IPS DF 4.7 (cell line): Measurements from ENCODE around the gene QPCTL.
"Not testable (repeated sequence)": the region's sequence is repeated elsewhere in the genome, so short reads cannot be mapped to it uniquely, and the experiment has no call there.

Source experiments
- DNase-seq: peaks from one replicate; pipeline ENCODE4 v3.0.0-alpha.2; 2013; ENCODE audit warnings: low spot score; ENCODE audit errors: extremely low read depth

QPCTL gene

DNA sequence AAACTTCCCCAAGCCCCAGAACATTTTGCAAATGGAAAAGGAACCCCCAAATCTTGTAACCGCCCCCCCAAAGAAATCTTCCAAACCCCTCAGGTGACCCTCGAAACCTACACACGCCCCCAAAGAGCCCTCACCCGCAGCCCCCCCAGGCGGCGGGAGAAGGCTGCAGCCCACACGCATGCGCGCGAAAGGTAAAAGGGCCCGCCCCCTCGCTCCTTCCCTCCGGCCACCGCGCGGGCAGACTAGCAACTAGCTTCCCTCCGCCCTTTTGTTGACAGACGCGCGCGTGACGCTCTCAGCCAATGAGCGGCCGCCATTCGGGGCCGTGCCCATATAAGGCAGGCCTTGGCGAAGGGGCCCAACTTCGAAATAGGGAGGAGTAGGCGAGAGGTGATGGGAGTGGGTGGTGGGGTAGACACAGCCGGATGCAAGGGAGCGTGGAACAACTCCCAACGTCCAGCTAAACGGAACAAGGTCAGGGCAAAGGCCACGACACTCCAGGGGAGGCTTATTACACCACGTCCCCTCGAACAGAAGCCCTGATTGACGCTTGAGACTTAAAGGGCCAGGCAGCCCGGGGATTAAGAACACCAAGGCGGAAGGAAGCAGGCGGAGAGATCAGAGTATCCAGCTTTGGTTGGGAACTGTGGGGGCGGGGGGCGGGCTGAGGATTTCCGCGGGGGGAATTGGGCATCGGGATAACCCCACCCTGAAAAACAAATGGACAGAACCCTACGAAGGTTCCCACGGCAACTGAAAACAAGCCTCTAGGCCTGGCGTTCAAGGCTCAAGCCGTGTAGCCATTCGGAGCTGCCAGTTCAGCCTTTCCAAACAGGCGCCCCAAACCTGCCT lies 24.9 kb downstream of the QPCTL start:
- DNase-seq: peak; percentile 100

DNA sequence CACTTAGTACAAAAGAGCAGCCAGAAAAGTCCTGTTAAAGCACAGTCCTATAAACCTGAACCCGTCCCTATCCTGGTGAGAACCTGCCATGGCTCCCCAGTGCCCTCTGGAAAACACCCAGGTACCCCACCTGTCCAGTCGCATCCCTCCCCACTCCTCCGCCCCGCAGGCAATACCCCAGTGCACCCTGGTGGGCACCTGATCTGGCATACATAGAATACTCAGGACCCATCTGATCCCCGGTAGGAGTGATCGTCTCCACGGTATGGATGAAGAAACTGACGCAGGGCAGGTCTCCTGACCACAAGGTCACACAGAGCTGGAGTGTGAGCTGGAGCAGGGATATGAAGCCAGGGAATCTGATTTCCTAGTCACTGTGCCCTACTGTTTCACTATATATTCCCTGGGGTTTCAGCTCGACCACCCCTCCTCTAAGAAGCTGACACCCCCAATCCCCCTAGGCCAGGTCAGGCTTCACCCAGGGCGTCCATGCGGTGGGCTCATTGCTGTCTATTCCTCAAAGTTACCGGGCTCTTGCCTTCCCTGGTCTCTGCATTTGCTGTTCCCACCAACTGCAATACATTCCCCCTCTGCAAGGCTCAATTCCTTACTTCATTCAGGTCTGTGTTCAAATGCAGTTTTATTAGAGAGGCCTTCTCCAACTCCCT lies 25.7 kb downstream of the QPCTL start:
- no peak for DNase-seq

DNA sequence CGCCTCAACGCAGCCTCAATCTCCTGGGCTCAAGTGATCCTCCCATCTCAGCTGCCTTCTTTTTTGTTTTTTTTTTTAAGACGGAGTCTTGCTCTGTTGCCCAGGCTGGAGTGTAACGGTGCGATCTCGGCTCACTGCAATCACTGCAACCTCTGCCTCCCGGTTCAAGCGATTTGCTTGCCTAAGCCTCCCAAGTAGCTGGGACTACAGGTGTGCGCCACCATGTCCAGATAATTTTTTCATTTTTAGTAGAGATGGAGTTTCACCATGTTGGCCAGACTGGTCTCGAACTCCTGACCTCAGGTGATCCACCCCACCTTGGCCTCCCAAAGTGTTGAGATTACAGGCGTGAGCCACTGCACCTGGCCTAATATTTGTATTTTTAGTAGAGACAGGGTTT lies 27.6 kb downstream of the QPCTL start:
- DNase-seq: not testable (repeated sequence)

DNA sequence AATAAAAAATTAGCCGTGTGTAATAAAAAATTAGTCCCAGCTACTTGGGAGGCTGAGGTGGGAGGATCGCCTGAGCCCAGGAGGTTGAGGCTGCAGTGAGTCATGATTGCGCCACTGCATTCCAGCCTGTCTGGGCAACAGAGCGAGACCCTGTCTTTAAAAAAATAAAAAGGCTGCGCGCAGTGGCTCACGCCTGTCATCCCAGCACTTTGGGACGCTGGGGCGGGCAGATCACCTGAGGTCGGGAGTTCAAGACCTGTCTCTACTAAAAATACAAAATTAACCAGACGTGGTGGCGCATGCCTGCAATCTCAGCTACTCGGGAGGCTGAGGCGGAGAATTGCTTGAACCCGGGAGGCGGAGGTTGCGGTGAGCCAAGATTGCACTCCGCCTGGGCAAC lies 36.2 kb downstream of the QPCTL start:
- not testable (repeated sequence) for DNase-seq

DNA sequence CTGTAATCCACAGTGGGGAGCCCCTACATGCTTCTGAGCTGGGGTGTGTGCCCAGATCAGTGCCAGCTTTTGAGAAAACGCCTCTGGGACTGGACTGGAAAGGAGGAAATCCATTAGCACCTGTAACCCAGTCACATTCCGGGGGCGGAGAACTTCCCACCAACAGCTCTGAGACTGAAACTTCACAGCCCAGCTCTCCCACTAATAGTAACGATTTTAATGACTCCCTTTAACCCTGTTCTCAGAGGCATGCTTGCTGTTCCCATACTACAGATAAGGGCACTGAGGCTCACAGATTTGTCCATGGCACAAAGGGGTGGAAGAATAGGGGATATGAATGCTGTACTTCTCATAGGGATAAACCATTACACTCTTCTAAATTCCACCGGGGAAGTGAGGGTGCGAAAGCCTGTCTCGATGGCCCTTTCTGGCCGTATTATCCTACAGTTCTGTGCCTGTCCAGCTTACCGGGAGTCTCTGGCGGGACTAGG lies 37.4 kb downstream of the QPCTL start:
- DNase-seq: no peak

DNA sequence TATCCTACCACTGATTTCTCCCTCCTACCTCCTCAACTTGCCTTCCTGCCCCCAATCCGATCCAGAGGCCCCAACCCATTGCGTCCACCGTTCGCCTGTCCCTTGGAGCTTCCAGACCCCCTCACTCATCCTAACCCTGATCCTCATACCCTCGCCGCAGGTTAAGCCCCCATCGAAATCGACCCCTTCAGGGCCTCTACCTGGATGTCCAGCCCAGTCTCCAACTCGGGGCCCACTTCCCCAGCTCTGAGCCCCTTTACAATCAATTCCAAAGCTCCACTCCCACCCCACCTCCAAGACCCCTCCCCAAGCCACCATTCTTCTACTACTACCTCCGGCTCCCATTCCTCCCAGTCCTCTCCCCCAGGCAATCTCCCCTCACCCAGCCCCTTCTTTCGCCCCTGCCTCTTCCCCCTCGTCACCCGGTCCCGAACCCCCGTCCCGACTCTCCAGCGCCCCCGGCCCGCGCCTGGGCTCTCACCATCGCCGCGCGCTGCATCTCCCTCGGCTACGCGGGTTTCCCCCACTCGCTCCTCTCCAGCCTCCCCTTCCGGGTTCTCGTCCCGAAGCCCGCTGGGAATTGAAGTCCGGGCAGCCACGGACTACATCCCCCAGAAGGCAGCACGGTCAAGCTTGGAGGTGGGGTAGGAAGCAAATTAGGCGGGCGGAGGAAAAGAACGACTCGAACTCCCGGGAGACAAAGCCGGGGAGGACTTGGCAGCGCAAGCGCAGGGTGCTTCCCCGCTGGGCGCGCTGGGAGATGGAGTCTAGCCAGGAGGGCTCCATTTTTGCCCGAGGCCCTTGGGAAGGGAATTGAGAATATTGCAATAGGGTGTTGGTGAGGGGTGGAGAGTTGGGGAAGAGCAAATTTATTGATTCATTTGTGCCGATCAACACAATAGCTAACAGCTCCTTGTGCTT lies 38.2 kb downstream of the QPCTL start, which contains the start of gene FBXO46:
Gene FBXO46 (minus strand): TSS at position 529 of the 921 bp plus-strand sequence. CDS start 17,401 bp downstream, outside the sequence.
- peak; percentile 97 for DNase-seq

DNA sequence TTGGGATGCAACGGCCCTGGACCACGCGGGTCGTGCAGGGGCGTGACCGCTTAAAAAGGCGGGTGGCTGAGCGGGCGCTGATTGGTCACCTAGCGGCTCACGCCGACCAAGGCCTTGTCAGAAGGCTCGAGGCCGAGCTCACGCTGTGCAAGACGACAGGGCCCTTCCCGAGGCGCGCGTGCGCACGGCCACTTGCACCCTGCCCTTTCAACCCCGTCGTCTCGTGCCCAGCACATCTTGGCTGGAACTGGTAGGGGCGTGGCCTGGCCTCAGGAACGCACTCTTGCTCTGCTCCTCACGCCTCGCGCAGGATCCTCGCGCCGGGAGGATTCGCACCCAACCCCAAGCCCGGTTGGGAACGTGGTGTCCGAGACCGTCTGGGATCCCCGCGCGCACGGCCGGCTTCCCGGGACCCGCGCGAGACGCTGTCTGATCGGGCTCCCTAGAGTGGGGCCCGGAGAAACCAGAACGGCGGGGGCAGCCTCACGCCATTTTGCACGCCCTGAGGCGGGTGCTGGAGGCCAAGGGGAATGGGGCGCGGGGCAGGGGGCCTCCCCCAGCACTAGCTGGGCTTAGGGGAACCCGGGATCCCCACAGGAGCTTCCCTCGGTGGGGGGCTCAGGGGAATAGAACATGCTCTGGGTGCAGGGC lies 40.8 kb downstream of the QPCTL start, which contains the start of gene MEIOSIN:
Gene MEIOSIN (plus strand): TSS at position 280 of the 651 bp plus-strand sequence. CDS start 1,938 bp downstream, outside the sequence.
- DNase-seq: no peak

DNA sequence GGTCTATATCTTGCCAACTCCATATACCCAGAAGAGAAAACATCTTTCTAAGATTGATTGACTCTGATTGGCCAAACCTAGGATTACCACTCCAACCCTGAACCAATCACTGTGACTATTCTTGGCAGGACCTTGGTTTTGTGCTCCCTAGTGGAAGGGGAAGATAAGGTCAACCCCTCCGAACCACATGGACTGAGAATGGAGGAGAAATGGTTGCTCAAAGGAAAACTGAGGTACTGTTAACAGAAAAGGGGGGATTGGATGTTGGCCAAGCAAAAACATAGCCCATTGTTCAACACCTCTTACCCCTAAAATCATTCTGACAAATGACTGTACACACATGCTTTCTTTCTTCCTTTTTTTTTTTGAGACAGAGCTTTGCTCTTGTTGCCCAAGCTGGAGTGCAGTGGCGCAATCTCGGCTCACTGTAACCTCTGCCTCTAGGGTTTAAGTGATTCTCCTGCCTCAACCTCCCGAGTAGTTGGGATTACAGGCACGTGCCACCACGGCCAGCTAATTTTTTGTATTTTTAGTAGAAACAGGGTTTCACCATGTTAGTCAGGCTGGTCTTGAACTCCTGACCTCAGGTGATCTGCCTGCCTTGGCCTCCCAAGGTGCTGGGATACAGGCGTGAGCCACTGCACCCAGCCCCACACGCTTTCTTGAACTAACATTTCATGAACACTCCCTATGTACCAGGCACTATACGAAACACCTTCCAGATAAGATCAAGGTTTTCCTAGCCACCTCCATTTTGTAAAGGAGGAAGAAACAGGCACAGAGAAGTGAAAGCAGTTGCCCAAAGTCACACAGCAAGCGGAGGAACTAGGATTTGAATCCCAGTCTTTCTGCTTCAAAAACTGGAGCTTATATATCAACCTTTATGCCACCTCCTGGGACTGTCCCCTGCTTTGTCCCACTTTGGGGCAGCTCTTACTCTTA lies 47.3 kb downstream of the QPCTL start:
- DNase-seq: no peak

DNA sequence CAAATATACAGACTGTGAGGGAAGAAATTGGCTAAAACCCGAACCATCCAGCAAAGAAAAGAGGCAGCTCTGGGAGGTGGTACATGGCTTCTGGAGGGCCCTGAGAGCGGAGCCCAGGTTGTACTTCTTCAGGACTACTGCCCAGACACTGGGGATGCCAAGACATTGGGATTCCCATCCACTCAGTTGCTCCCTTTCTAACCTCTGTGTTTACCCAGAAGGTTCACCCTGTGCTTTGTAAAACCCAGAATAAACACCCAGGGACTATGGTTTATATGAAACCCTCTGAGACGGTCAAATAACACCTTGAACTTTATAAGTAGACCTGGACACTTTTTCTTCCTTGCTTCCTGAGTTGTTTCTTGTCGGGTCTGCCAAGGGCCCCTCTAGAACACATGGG lies 50.5 kb downstream of the QPCTL start:
- DNase-seq: no peak

DNA sequence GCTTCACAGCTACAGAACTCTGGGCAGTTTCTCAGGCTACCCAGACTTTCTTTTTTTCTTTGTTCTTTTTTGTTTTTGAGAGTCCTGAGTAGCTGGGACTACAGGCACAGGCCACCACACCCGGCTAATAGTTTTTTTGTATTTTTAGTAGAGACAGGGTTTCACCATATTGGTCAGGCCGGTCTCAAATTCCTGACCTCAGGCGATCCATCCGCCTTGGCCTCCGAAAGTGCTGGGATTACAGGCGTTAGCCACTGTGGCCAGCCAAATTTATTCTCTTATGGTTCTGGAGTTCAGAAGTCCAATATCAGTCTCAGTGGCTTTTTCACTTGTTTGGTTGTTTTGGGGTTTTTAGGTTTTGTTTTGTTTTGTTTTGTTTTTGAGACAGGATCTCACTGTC lies 53.1 kb downstream of the QPCTL start:
- DNase-seq: no peak

DNA sequence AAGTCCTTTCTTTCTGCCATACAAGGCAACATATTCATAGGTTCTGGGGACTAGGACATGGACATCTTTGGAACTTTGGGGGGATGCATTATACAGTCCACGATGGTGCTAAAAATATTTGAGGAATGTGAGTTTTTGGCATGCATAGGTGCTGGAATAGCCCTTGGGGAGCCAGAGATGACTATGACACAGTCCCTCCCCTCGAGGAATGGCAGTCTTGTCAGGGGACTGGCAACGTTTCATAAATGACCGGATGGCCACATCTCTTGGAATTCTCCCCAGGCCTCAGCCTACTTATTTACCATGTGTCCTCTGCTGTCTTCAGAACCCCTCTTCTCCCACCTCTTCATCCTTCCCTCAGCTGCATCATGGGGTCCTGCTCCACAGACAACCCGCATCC lies 54.4 kb downstream of the QPCTL start:
- DNase-seq: no peak

DNA sequence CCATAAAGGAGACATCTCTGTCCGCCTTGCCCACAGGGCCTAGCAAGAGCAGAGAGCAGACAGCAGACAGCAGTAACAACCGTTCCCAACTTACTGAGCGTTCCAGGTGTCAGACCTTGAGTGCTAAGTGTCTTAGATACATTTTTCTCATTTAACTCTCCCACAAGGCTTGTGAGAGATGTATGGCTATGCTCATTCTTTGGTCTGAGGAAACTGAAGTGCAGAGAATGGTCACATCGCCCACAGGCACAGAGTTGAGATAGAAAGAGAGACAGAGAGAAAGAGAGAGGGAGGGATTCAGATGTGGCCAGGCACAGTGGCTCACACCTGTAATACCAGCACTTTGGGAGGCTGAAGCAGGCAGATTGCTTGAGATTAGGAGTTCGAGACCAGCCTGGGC lies 55.0 kb downstream of the QPCTL start:
- no peak for DNase-seq

DNA sequence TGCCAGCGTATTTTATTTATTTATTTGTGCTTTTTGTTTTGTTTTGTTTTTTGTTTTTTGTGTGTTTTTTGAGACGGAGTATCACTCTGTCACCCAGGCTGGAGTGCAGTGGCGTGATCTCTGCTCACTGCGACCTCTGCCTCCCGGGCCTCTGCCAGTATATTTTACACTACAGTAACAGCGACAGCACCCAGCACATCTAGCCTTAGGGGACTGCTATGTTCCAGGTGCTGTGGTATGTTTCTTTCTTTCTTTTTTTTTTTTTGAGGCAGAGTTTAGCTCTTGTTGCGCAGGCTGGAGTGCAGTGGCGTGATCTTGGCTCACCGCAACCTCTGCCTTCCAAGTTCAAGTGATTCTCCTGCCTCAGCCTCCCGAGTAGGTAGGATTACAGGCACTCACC lies 59.0 kb downstream of the QPCTL start:
- DNase-seq: not testable (repeated sequence)

DNA sequence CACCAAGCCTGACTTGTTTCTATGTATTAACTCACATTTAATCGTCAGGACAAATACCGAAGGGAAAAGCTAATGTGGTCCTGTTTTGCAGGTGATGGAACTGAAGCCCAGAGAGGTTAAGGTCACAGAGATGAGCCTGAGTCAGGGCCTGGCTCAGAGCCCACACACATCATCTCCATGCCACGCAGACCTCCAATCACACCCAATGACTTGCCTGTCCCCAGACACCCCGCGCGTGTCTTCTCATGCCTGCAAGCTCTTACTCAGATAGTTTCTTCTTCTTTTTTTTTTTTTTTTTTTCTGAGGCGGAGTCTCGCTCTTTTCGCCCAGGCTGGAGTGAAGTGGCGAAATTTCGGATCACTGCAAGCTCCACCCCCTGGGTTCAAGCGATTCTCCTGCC lies 60.2 kb downstream of the QPCTL start:
- DNase-seq: no peak

DNA sequence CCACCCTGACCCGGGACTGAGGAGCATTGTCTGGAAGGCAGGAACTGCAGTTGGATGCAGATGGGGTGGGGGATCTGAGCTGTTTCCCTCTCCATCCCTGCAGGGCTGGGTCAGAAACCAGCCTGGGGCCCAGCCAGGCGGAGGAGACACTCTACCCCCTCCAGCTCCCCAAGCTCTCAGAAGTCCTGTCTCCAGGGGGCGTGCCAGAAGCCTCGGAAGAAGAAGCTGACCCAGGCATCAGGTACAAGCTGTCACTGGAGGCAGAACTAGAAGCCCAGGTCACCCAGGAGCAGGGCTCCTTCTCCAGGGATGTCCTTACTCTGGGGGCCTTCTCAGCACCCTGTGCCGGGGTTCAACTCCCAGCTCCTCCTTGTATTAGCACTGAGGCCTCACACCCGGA lies 61.1 kb downstream of the QPCTL start:
- DNase-seq: no peak
